ENCODE measurements around the gene FNDC3B. TPM values are rescaled to one million over a fixed set of nuclear protein-coding genes. Genes with fewer than 3 reads are reported as not detected.
A peak's percentile ranks its signal among the peaks of the same experiment; 100 is the strongest.
"Not testable (repeated sequence)": the region's sequence is repeated elsewhere in the genome, so short reads cannot be mapped to it uniquely, and the experiment has no call there.

The FNDC3B gene
- total RNA-seq, 1 experiment from 2014 or later: 173 TPM

GRCh38 chr3:172040981-172041963, 1.9 kb downstream of the FNDC3B start:
- no peak for TF ChIP-seq POLR2AphosphoS5 (IDR thresholded peaks at IDR 0.05; ENCODE audit: low read depth, low read length)
- intact Hi-C loops (cut with micrococcal nuclease; ENCODE audit: unreplicated experiment): loop anchor here (5.0 kb wide), 1 partner anchor 96 kb away; no protein-coding TSS in a partner anchor
- no peak for DNase-seq (ENCODE audit: low read depth, low spot score)
- in situ Hi-C loops (cut with HindIII; ENCODE audit: low pct_unique_long_range_greater_than_20kb, low sequenced_read_pairs): no loop called here
- Histone ChIP-seq H3K4me1 (ENCODE audit: control insufficient read depth, insufficient read depth, low read length) (peaks cover 40% of the 10 kb centered on the region), H3K27ac (ENCODE audit: low read length) (peak overlapping the region; percentile 97), H3K4me3 (ENCODE audit: low read depth in 2 of 2, low read length in 2 of 2) (peak overlapping the region; percentile 90 to 91), H3K9me3 (ENCODE audit: control insufficient read depth, insufficient read depth, low read depth, low read length) (no peaks in the 10 kb centered on the region), H3K36me3 (ENCODE audit: control insufficient read depth, insufficient read depth, low read length) (peaks cover 12% of the 10 kb centered on the region), H3K27me3 (ENCODE audit: control insufficient read depth, insufficient read depth, low read length) (no peaks in the 10 kb centered on the region)
- POLR2A ChIA-PET: interaction anchor here (0.6 to 0.9 kb wide), 4 partner anchors 12 to 260 kb away, joined by 3 to 6 read pairs (median 3); no protein-coding TSS in a partner anchor
- no peak for ATAC-seq
- CTCF ChIA-PET: no interaction called here
- TSS peak; percentile 77 for BruUV-seq (replicated peaks)

- TF ChIP-seq POLR2AphosphoS5 (IDR thresholded peaks at IDR 0.05; ENCODE audit: low read depth, low read length) (peak; percentile 16; the same call in 1 of the 2 replicates), REST (IDR thresholded peaks at IDR 0.05; ENCODE audit: insufficient read depth in 1 of 2, low read depth in 2 of 2, low read length in 1 of 2) (no peak)
- H3K9me3 ChIP-seq (ENCODE audit: control insufficient read depth, insufficient read depth, low read depth, low read length): no peaks in the 10 kb centered on the region
- in situ Hi-C loops (cut with HindIII; ENCODE audit: low pct_unique_long_range_greater_than_20kb, low sequenced_read_pairs) (no loop called here), intact Hi-C loops (cut with micrococcal nuclease; ENCODE audit: unreplicated experiment) (loop anchor here (5.0 kb wide), 1 partner anchor 95 kb away; no protein-coding TSS in a partner anchor)
- no TSS peak for BruUV-seq (replicated peaks)
- peaks cover 12% of the 10 kb centered on the region for H3K36me3 ChIP-seq (ENCODE audit: control insufficient read depth, insufficient read depth, low read length)
- DNase-seq (ENCODE audit: low read depth, low spot score) (no peak), ATAC-seq (no peak)
- POLR2A ChIA-PET: interaction anchor here (0.6 to 0.9 kb wide), 5 partner anchors 13 to 241 kb away, joined by 3 to 6 read pairs (median 3); no protein-coding TSS in a partner anchor
- peak overlapping the region; percentile 97 for H3K27ac ChIP-seq (ENCODE audit: low read length)
- peak overlapping the region; percentile 90 to 91 for H3K4me3 ChIP-seq (ENCODE audit: low read depth in 2 of 2, low read length in 2 of 2)
- no peaks in the 10 kb centered on the region for H3K27me3 ChIP-seq (ENCODE audit: control insufficient read depth, insufficient read depth, low read length)
- peaks cover 49% of the 10 kb centered on the region for H3K4me1 ChIP-seq (ENCODE audit: control insufficient read depth, insufficient read depth, low read length)
- CTCF ChIA-PET: interaction anchor here (0.7 kb wide), 1 partner anchor 708 kb away, joined by 4 read pairs; the partner anchor contains the start of gene ECT2
Observed at GRCh38 chr3:172042136-172042662, 2.8 kb downstream of the FNDC3B start.

GRCh38 chr3:172042663-172043179, 3.3 kb downstream of the FNDC3B start:
- Histone ChIP-seq H3K36me3 (ENCODE audit: control insufficient read depth, insufficient read depth, low read length) (peaks cover 12% of the 10 kb centered on the region), H3K4me1 (ENCODE audit: control insufficient read depth, insufficient read depth, low read length) (peaks cover 54% of the 10 kb centered on the region), H3K27ac (ENCODE audit: low read length) (peak overlapping the region; percentile 97), H3K4me3 (ENCODE audit: low read depth in 2 of 2, low read length in 2 of 2) (peak overlapping the region; percentile 90 to 91)
- DNase-seq (ENCODE audit: low read depth, low spot score); BruUV-seq (replicated peaks); in situ Hi-C loops (cut with HindIII; ENCODE audit: low pct_unique_long_range_greater_than_20kb, low sequenced_read_pairs); H3K27me3 ChIP-seq (ENCODE audit: control insufficient read depth, insufficient read depth, low read length); ATAC-seq; H3K9me3 ChIP-seq (ENCODE audit: control insufficient read depth, insufficient read depth, low read depth, low read length): not testable (repeated sequence)
- ChIA-PET POLR2A (interaction anchor here (0.6 kb wide), 3 partner anchors 16 to 241 kb away, joined by 3 to 5 read pairs (median 3); no protein-coding TSS in a partner anchor), CTCF (interaction anchor here (0.7 kb wide), 1 partner anchor 708 kb away, joined by 4 read pairs; the partner anchor contains the start of gene ECT2)
- TF ChIP-seq REST (IDR thresholded peaks at IDR 0.05; ENCODE audit: insufficient read depth in 1 of 2, low read depth in 2 of 2, low read length in 1 of 2): peak in 1 of 2 experiments; percentile 60; a peak in 1 of 4 replicates
- intact Hi-C loops (cut with micrococcal nuclease; ENCODE audit: unreplicated experiment): loop anchor here (5.0 kb wide), 1 partner anchor 95 kb away; no protein-coding TSS in a partner anchor
